ENCODE results near the gene ECHDC3.

Gene ECHDC3

DNA sequence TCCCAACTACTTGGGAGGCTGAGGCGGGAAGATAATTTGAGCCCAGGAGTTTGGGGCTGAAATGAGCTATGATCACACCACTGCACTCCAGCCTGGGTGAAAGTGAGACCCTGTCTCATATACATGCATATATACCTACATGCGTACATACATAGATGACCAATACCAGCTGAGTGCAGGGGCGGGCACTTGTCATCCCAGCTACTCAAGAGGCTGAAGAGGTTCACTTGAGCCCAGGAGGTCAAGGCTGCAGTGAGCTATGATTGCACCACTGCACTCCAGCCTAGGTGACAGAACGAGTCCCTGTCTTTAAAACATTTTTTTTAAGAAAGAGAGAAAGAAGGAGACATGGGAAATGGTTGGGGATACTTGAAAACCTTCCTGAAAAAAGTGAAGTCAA, 63.6 kb downstream of the ECHDC3 start:
- Histone ChIP-seq H3K79me2 (ENCODE audit: insufficient read depth, low read length) (no peaks in the 10 kb centered on the region), H2AFZ (ENCODE audit: low read length) (no peak overlapping the region), H3K9ac (ENCODE audit: low read depth, low read length, poor library complexity, severe bottlenecking) (no peak overlapping the region), H3K4me2 (ENCODE audit: low read depth, low read length, poor library complexity, severe bottlenecking) (no peak overlapping the region), H4K20me1 (ENCODE audit: insufficient read depth, low read length, poor library complexity, severe bottlenecking) (no peaks in the 10 kb centered on the region), H3K4me3 (ENCODE audit: low read length, poor library complexity, severe bottlenecking) (no peak overlapping the region), H3F3A (ENCODE audit: low read depth) (no peaks in the 10 kb centered on the region), H3K36me3 (ENCODE audit: insufficient read depth, low read length) (no peaks in the 10 kb centered on the region), H3K4me1 (ENCODE audit: insufficient read depth, low read length, poor library complexity, severe bottlenecking) (no peaks in the 10 kb centered on the region), H3K27me3 (ENCODE audit: insufficient read depth, low read length, poor library complexity, severe bottlenecking) (no peaks in the 10 kb centered on the region), H3K9me2 (replicated peaks; ENCODE audit: low read depth, low read length) (no peaks in the 10 kb centered on the region), H3K9me3 (ENCODE audit: insufficient read depth, low read depth, low read length) (no peaks in the 10 kb centered on the region)
- no peak for TF ChIP-seq EZH2phosphoT487 (IDR thresholded peaks at IDR 0.05; ENCODE audit: borderline replicate concordance)
- TF ChIP-seq, protein P1, sequence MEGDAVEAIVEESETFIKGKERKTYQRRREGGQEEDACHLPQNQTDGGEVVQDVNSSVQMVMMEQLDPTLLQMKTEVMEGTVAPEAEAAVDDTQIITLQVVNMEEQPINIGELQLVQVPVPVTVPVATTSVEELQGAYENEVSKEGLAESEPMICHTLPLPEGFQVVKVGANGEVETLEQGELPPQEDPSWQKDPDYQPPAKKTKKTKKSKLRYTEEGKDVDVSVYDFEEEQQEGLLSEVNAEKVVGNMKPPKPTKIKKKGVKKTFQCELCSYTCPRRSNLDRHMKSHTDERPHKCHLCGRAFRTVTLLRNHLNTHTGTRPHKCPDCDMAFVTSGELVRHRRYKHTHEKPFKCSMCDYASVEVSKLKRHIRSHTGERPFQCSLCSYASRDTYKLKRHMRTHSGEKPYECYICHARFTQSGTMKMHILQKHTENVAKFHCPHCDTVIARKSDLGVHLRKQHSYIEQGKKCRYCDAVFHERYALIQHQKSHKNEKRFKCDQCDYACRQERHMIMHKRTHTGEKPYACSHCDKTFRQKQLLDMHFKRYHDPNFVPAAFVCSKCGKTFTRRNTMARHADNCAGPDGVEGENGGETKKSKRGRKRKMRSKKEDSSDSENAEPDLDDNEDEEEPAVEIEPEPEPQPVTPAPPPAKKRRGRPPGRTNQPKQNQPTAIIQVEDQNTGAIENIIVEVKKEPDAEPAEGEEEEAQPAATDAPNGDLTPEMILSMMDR (conservative IDR thresholded peaks at IDR 0.05; ENCODE audit: low read length): no peak

DNA sequence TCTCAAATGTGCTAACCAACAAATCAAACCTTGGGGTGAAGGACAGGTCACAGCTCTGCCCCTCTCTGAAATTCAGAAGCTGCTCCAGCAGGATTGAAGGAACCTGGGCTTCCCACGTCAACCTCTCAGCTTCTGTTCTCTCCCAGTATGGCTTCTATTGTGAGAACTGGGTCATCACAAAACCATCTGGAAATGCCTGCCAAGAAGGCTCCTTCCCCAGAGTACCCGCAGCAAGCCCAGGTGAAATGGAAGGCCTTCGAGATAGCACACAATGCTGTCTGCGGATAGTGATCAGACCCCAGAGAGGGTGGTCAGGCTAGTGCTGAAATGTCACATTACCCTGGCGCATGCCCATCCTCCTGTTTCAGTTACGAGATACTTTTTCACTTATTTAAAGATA, 64.5 kb downstream of the ECHDC3 start:
- no peaks in the 10 kb centered on the region for H3K9me2 ChIP-seq (replicated peaks; ENCODE audit: low read depth, low read length)
- H4K20me1 ChIP-seq (ENCODE audit: insufficient read depth, low read length, poor library complexity, severe bottlenecking): no peaks in the 10 kb centered on the region
- no peak overlapping the region for H3K9ac ChIP-seq (ENCODE audit: low read depth, low read length, poor library complexity, severe bottlenecking)
- H3K79me2 ChIP-seq (ENCODE audit: insufficient read depth, low read length): no peaks in the 10 kb centered on the region
- TF ChIP-seq, protein P1 (conservative IDR thresholded peaks at IDR 0.05; ENCODE audit: low read length): no peak
- TF ChIP-seq EZH2phosphoT487 (IDR thresholded peaks at IDR 0.05; ENCODE audit: borderline replicate concordance): no peak
- H2AFZ ChIP-seq (ENCODE audit: low read length): no peak overlapping the region
- no peaks in the 10 kb centered on the region for H3K9me3 ChIP-seq (ENCODE audit: insufficient read depth, low read depth, low read length)
- H3K4me2 ChIP-seq (ENCODE audit: low read depth, low read length, poor library complexity, severe bottlenecking): no peak overlapping the region
- H3K27me3 ChIP-seq (ENCODE audit: insufficient read depth, low read length, poor library complexity, severe bottlenecking): no peaks in the 10 kb centered on the region
- no peaks in the 10 kb centered on the region for H3K4me1 ChIP-seq (ENCODE audit: insufficient read depth, low read length, poor library complexity, severe bottlenecking)
- no peak overlapping the region for H3K4me3 ChIP-seq (ENCODE audit: low read length, poor library complexity, severe bottlenecking)
- no peaks in the 10 kb centered on the region for H3F3A ChIP-seq (ENCODE audit: low read depth)
- no peaks in the 10 kb centered on the region for H3K36me3 ChIP-seq (ENCODE audit: insufficient read depth, low read length)

DNA sequence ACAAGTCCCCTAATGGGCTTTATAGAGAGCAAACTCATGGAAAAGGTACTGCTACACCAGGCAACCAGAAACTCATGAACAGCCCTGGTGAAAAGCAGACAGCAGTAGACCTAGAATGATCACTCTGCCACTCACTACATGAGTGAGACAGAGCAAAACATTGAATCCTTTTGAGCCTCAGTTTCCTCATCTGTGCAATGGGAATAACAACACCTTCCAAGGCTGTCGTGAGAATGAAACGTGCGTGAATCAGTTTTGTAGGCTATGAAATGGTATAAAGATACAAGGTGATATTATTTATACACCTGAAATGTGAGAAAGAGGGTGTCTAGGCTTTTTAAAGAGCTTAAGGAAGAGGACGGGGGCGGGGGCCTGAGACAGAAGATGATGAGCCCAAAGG, 66.6 kb downstream of the ECHDC3 start:
- Histone ChIP-seq H3K4me2 (ENCODE audit: low read depth, low read length, poor library complexity, severe bottlenecking) (no peak overlapping the region), H3K4me3 (ENCODE audit: low read length, poor library complexity, severe bottlenecking) (no peak overlapping the region), H3K36me3 (ENCODE audit: insufficient read depth, low read length) (no peaks in the 10 kb centered on the region), H3F3A (ENCODE audit: low read depth) (no peaks in the 10 kb centered on the region), H3K9ac (ENCODE audit: low read depth, low read length, poor library complexity, severe bottlenecking) (no peak overlapping the region), H3K9me2 (replicated peaks; ENCODE audit: low read depth, low read length) (no peaks in the 10 kb centered on the region), H3K79me2 (ENCODE audit: insufficient read depth, low read length) (no peaks in the 10 kb centered on the region), H4K20me1 (ENCODE audit: insufficient read depth, low read length, poor library complexity, severe bottlenecking) (no peaks in the 10 kb centered on the region), H2AFZ (ENCODE audit: low read length) (no peak overlapping the region), H3K27me3 (ENCODE audit: insufficient read depth, low read length, poor library complexity, severe bottlenecking) (no peaks in the 10 kb centered on the region), H3K9me3 (ENCODE audit: insufficient read depth, low read depth, low read length) (no peaks in the 10 kb centered on the region), H3K4me1 (ENCODE audit: insufficient read depth, low read length, poor library complexity, severe bottlenecking) (no peaks in the 10 kb centered on the region)
- TF ChIP-seq, protein P1 (conservative IDR thresholded peaks at IDR 0.05; ENCODE audit: low read length): no peak
- TF ChIP-seq EZH2phosphoT487 (IDR thresholded peaks at IDR 0.05; ENCODE audit: borderline replicate concordance): no peak

All from Loucy (cell line).